Transverse colon (tissue), 4 donors: ENCODE results near the gene TMED6. TPM values are rescaled to one million over a fixed set of nuclear protein-coding genes. Genes with fewer than 3 reads are reported as not detected.

Source experiments
- DNase-seq: peaks from one replicate; pipeline ENCODE4 v3.0.0-alpha.2; 2019
- H3K27ac ChIP-seq, 4 donors: fragments of 200-600 bp; sonication (generic); 2 replicates each; pipeline ENCODE4 v1.5.1; 2016 to 2018; ENCODE audit warnings: inconsistent platforms in 4 of 4
- H3K27me3 ChIP-seq: fragments of 200-600 bp; sonication (generic); 2 replicates; pipeline ENCODE4 v1.5.1; 2017; ENCODE audit warnings: inconsistent platforms
- H3K36me3 ChIP-seq, 4 donors: fragments of 200-600 bp; sonication (generic); 2 replicates each; pipeline ENCODE4 v1.5.1; 2017 to 2019; ENCODE audit warnings: inconsistent platforms in 4 of 4
- H3K4me1 ChIP-seq, 4 donors: fragments of 200-600 bp; sonication (generic); 2 replicates each; pipeline ENCODE4 v1.5.1; 2017 to 2020; ENCODE audit warnings: inconsistent platforms in 4 of 4
- H3K4me3 ChIP-seq, 4 donors: fragments of 200-600 bp; sonication (generic); 1 replicate in 1 of 4; 2 replicates in 3 of 4; pipeline versions ENCODE4 v1.5.1 to v1.6.1; 2017 to 2019; ENCODE audit warnings: inconsistent platforms in 4 of 4
- H3K9me3 ChIP-seq, 2 donors: fragments of 200-600 bp; sonication (generic); 2 replicates each; pipeline ENCODE4 v1.5.1; 2017 to 2019; ENCODE audit warnings: inconsistent platforms in 2 of 2
- CTCF ChIP-seq, 5 experiments: fragments of 200-600 bp in 3 of 5; fragments of 450-650 bp in 2 of 5; sonication (generic) in 3 of 5; IDR thresholded peaks; 1 replicate in 2 of 5; 2 replicates in 3 of 5; pipeline ENCODE4 v1.5.1; 2016 to 2017; ENCODE audit warnings: antibody characterized with exemption in 5 of 5, inconsistent platforms in 3 of 5, mild to moderate bottlenecking in 2 of 5, moderate library complexity in 1 of 5
- EP300 ChIP-seq: sonication (generic); formaldehyde crosslinking; IDR thresholded peaks from one replicate; pipeline ENCODE4 v1.6.1; 2017; ENCODE audit warnings: antibody characterized with exemption, low read depth
- POLR2A ChIP-seq: fragments of 450-650 bp; IDR thresholded peaks from one replicate; pipeline ENCODE4 v1.6.1; 2016; ENCODE audit warnings: antibody characterized with exemption, mild to moderate bottlenecking, moderate library complexity
- POLR2AphosphoS5 ChIP-seq, 3 donors: sonication (generic); formaldehyde crosslinking; IDR thresholded peaks; one replicate each; pipeline ENCODE4 v1.6.1; 2016; ENCODE audit warnings: antibody characterized with exemption in 3 of 3
- WGBS, 2 donors: methylation state at CpG; one replicate each; pipeline ENCODE4 v1.1.5; 2018; ENCODE audit warnings: low coverage in 1 of 2; 5-methylcytosine and 5-hydroxymethylcytosine counted together
- in situ Hi-C, 4 donors: fragments of 200-750 bp; cut with MboI; loops; one replicate each; pipeline versions ENCODE4 v1.15.0 to v1.15.1; 2017; ENCODE audit warnings: low sequenced_read_pairs in 3 of 4, low pct_ligation_motif_present in 1 of 4, low pct_unique_long_range_greater_than_20kb in 1 of 4
- intact Hi-C: fragments of 100-400 bp; cut with DNase I; formaldehyde crosslinking; loops from one replicate; pipeline ENCODE4 v1.15.1; 2023; ENCODE audit warnings: low total_unique reads
- total RNA-seq, 4 donors: library from RNA; depleted of rRNA; stranded (reverse); fragments of >200 nt; gene quantifications; one replicate each; pipeline ENCODE4 v1.1.0, GENCODE V29; 2016

TMED6 gene
- total RNA-seq, 4 donors from 2014 or later = 5.7 to 6.8 TPM; not detected in 2

- in situ Hi-C loops = no loop called here
- Histone ChIP-seq H3K4me3 (no peak overlapping the region), H3K36me3 (peaks cover 0 to 48% (median 29%) of the 10 kb centered on the region in 4 donors), H3K27ac (no peak overlapping the region), H3K9me3 (no peaks in the 10 kb centered on the region), H3K4me1 (peaks cover 9 to 17% (median 11%) of the 10 kb centered on the region in 4 donors), H3K27me3 (no peaks in the 10 kb centered on the region)
- TF ChIP-seq CTCF (IDR thresholded peaks at IDR 0.05) (no peak), EP300 (no peak), POLR2AphosphoS5 (IDR thresholded peaks at IDR 0.05) (no peak), POLR2A (no peak)
- 90% methylated on average over 17 of the region's 17 CpGs; no CpG with 5 or more reads in 1 of the 2 donors for WGBS, 2 donors
- no peak for DNase-seq
- intact Hi-C loops = no loop called here
Observed at GRCh38 chr16:69316595-69317034, 35.0 kb downstream of the TMED6 start.

- H3K9me3 ChIP-seq = no peaks in the 10 kb centered on the region
- peaks cover 0 to 41% (median 24%) of the 10 kb centered on the region in 4 donors for H3K36me3 ChIP-seq
Observed at GRCh38 chr16:69315486-69316311, 35.9 kb downstream of the TMED6 start.

GRCh38 chr16:69314534-69314933 is 37.1 kb downstream of the TMED6 start:
- 90 to 100% methylated on average over 1 to 11 of the region's 11 CpGs for WGBS, 2 donors
- Histone ChIP-seq H3K36me3 (peaks cover 0 to 29% (median 18%) of the 10 kb centered on the region in 4 donors), H3K9me3 (no peaks in the 10 kb centered on the region), H3K4me1 (peaks cover 11 to 21% (median 14%) of the 10 kb centered on the region in 4 donors), H3K27ac (no peak overlapping the region), H3K4me3 (no peak overlapping the region), H3K27me3 (no peaks in the 10 kb centered on the region)
- DNase-seq = no peak
- TF ChIP-seq EP300 (no peak), CTCF (IDR thresholded peaks at IDR 0.05) (no peak), POLR2AphosphoS5 (IDR thresholded peaks at IDR 0.05) (no peak), POLR2A (no peak)
- intact Hi-C loops (no loop called here), in situ Hi-C loops (no loop called here)

More at GRCh38 chr16:69315486-69316311, 35.9 kb downstream of the TMED6 start:
- Histone ChIP-seq H3K27me3 (no peaks in the 10 kb centered on the region), H3K27ac (no peak overlapping the region), H3K4me3 (no peak overlapping the region), H3K4me1 (peaks cover 9 to 17% (median 11%) of the 10 kb centered on the region in 4 donors)
- no peak for DNase-seq
- in situ Hi-C loops (no loop called here), intact Hi-C loops (no loop called here)
- no peak for TF ChIP-seq CTCF (IDR thresholded peaks at IDR 0.05)
- no peak for TF ChIP-seq EP300
- TF ChIP-seq POLR2AphosphoS5 (IDR thresholded peaks at IDR 0.05) = no peak
- TF ChIP-seq POLR2A = no peak
- WGBS, 2 donors = 94% methylated on average over 30 of the region's 30 CpGs; no CpG with 5 or more reads in 1 of the 2 donors

GRCh38 chr16:69313469-69313868 is 38.1 kb downstream of the TMED6 start:
- 86 to 91% methylated on average over 5 of the region's 5 CpGs for WGBS, 2 donors
- no peak overlapping the region for H3K27ac ChIP-seq
- in situ Hi-C loops = no loop called here
- no peaks in the 10 kb centered on the region for H3K9me3 ChIP-seq
- no peak for TF ChIP-seq EP300
- TF ChIP-seq POLR2A = no peak
- no peak for TF ChIP-seq CTCF (IDR thresholded peaks at IDR 0.05)
- TF ChIP-seq POLR2AphosphoS5 (IDR thresholded peaks at IDR 0.05) = no peak
- no peaks in the 10 kb centered on the region for H3K27me3 ChIP-seq
- H3K36me3 ChIP-seq = peaks cover 0 to 19% (median 10%) of the 10 kb centered on the region in 4 donors
- peaks cover 11 to 21% (median 14%) of the 10 kb centered on the region in 4 donors for H3K4me1 ChIP-seq
- no peak overlapping the region for H3K4me3 ChIP-seq
- DNase-seq = no peak
- intact Hi-C loops = no loop called here
